Measurements from ENCODE around the gene DGKI. TPM values are rescaled to one million over a fixed set of nuclear protein-coding genes. Genes with fewer than 3 reads are reported as not detected.

The DGKI gene
- total and polyA plus RNA-seq, 3 donors from 2014 or later, result 3.2 to 6.6 (median 4.3) TPM

- no peaks in the 10 kb centered on the region for H3K27me3 ChIP-seq
- intact Hi-C loops (cut with DNase I; ENCODE audit: low total_unique reads), result no loop called here
- no peak overlapping the region for H3K4me3 ChIP-seq
- no peaks in the 10 kb centered on the region for H3K4me1 ChIP-seq
- no peak overlapping the region for H3K27ac ChIP-seq
- TF ChIP-seq POLR2A (IDR thresholded peaks at IDR 0.05) (no peak), CTCF (IDR thresholded peaks at IDR 0.05) (no peak)
- H3K9me3 ChIP-seq, result no peaks in the 10 kb centered on the region
- no peak for DNase-seq
- 77 to 83% methylated on average over 4 of the region's 4 CpGs for WGBS, 2 donors
- H3K36me3 ChIP-seq (ENCODE audit: low read depth, missing control alignments), result no peaks in the 10 kb centered on the region
These were observed 300.1 kb downstream of the DGKI start for GRCh38 chr7:137546671-137547070.

GRCh38 chr7:137546009-137546408, 300.8 kb downstream of the DGKI start:
- no peak for DNase-seq
- no peaks in the 10 kb centered on the region for H3K4me1 ChIP-seq
- H3K4me3 ChIP-seq, result no peak overlapping the region
- H3K27ac ChIP-seq, result no peak overlapping the region
- no peaks in the 10 kb centered on the region for H3K9me3 ChIP-seq
- H3K27me3 ChIP-seq, result no peaks in the 10 kb centered on the region
- WGBS, 2 donors, result 93 to 96% methylated on average over 13 of the region's 13 CpGs
- TF ChIP-seq CTCF (IDR thresholded peaks at IDR 0.05) (no peak), POLR2A (IDR thresholded peaks at IDR 0.05) (no peak)
- intact Hi-C loops (cut with DNase I; ENCODE audit: low total_unique reads), result no loop called here
- H3K36me3 ChIP-seq (ENCODE audit: low read depth, missing control alignments), result no peaks in the 10 kb centered on the region

DNA sequence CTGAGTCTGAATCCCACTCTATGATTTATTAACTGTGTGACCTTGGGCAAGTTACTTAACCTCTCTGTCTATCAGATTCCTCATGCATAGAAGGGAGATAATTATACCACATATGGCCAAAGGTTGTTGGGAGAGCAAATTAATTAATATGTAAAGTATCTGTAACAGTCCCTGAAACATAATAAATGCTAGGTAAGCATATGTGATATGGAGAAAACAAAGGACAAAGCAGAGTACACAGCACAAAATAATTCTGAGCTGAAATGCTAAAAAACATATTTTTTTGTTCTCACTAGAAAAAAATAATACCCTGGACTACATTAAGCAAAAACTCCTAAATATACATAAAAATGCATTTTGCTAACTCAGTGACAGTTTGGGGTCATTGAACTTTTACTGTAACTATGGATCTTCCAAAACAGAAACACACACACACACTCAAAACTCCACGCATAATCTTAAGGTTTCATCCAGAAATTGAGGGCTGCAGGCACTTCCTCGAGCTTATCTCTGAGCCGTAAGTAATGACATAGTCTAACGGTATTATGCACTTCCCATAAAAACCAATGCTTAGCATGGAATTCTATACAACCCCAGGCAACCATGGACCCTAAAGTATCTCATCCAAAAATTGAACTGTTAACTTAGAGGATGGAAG, 301.6 kb downstream of the DGKI start:
- no peak overlapping the region for H3K27ac ChIP-seq
- intact Hi-C loops (cut with DNase I; ENCODE audit: low total_unique reads), result no loop called here
- H3K4me1 ChIP-seq, result no peaks in the 10 kb centered on the region
- WGBS, 2 donors, result 45 to 48% methylated on average over 4 of the region's 4 CpGs
- TF ChIP-seq CTCF (IDR thresholded peaks at IDR 0.05) (no peak), POLR2A (IDR thresholded peaks at IDR 0.05) (no peak)
- no peaks in the 10 kb centered on the region for H3K36me3 ChIP-seq (ENCODE audit: low read depth, missing control alignments)
- no peaks in the 10 kb centered on the region for H3K27me3 ChIP-seq
- no peaks in the 10 kb centered on the region for H3K9me3 ChIP-seq
- no peak overlapping the region for H3K4me3 ChIP-seq
- no peak for DNase-seq

GRCh38 chr7:137544453-137545058, 302.2 kb downstream of the DGKI start:
- no peaks in the 10 kb centered on the region for H3K27me3 ChIP-seq
- TF ChIP-seq POLR2A (IDR thresholded peaks at IDR 0.05) (no peak), CTCF (IDR thresholded peaks at IDR 0.05) (no peak)
- H3K9me3 ChIP-seq, result no peaks in the 10 kb centered on the region
- no peaks in the 10 kb centered on the region for H3K36me3 ChIP-seq (ENCODE audit: low read depth, missing control alignments)
- no peaks in the 10 kb centered on the region for H3K4me1 ChIP-seq
- no peak overlapping the region for H3K4me3 ChIP-seq
- no peak overlapping the region for H3K27ac ChIP-seq
- intact Hi-C loops (cut with DNase I; ENCODE audit: low total_unique reads), result no loop called here
- 77 to 82% methylated on average over 1 of the region's 1 CpG for WGBS, 2 donors
- DNase-seq, result no peak
